RPMI8226 (cell line): Measurements from ENCODE around the gene DYNLT1.
"Not testable (repeated sequence)": the region's sequence is repeated elsewhere in the genome, so short reads cannot be mapped to it uniquely, and the experiment has no call there.

Experiments
- DNase-seq: peaks from one replicate; pipeline ENCODE4 v3.0.0-alpha.2; 2015

The DYNLT1 gene

GRCh38 chr6:158638324-158638854, 6.2 kb downstream of the DYNLT1 start:
- DNase-seq: no peak

DNA sequence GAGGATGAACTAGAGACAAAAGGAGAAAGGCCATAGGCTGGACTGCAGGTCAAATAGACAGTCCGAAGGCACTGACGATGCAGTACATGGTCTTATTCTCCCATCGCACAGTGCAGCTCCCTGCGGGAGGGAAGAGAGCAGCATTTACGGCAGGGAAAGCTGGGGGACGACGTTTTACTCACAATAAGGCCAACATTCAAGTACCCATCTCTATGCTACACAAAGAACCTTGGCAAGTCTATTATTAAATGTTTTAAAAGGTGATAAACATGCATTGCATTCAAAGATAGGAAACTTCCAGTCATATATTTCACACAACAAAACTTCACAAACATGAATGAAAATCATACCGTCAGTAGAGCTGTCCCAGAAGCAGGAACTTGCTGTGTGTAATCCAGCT, 7.8 kb downstream of the DYNLT1 start:
- DNase-seq: no peak

DNA sequence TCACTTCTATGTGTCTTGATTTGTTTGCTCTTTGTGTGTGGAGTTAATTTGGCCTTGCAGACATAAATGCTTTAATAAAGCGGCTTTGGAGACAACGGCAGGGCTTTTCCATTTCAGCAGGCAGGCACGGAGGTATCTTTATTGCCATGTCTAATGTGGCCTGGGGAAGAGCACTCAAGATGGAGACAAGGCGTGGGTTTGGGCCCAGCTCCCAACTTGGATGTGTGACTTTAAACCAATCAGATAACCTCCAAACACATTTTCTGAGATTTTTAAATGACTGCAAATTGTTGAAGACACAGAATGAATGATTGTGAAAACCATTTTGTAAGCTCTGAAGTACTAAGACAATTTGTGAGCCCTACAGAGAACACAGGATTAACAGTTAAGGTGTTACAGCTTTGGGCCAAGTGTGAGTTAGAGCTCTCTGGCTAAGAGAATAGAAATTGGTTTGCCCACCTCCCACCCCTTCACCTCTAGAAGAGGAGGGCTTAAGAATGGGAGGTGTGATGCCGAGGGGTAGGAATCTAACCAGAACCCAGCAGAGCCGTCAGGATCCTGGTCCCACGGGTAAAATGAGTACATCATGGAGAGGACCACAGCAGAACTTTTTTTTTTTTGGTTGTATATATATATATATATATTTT, 9.0 kb downstream of the DYNLT1 start:
- DNase-seq: no peak

DNA sequence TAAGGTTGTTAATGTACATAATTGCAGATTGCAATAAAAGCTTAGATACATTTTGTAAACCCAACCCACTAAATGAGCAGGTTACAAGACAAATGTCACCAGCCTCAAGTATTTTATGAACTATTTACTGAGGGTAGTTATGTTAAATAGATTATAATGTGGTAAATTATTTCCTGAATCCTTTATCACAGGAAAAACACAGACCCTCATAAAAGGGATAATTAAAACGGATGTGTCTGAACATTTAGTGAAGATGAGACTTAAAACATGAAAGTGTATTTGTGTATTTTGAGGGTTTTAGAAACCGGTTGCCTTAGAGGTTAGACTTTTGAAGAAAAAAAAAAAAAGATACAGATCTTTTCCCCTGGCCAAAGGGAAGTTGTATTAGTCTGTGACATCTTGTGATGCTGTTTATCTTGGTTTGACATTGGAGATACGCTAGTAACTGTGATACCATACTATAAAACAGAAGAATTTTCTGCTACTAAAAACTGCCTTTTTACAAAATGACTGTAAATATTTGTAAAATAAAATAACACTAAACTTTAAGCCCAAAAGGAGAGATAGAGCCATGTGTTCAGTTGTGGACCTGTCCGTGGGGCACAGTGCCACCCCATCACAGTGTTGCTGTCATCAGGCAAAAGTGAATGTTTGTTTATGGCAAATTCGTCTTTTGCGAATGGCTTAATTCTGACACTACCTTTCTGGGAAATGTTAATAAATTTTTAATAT, 9.7 kb downstream of the DYNLT1 start:
- DNase-seq: no peak

DNA sequence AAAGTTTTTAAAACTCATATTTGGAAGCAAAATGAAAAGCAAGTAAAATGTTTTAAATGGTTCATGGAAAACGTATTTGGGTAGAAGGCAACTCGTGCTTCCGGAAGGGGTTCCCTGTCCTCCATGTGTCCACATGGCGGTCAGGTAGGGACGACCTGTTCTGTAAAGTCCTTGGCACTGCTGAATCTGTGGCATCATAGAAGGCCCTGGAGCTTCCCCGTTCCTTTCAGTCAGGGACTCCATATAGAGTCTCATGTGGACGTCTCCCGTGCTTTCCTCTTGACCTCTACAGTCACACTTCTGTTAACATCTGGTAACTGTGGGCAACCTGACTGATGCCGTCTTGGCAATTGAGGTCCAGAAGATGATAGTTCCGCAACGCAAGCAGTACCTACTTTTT, 11.4 kb downstream of the DYNLT1 start:
- no peak for DNase-seq

DNA sequence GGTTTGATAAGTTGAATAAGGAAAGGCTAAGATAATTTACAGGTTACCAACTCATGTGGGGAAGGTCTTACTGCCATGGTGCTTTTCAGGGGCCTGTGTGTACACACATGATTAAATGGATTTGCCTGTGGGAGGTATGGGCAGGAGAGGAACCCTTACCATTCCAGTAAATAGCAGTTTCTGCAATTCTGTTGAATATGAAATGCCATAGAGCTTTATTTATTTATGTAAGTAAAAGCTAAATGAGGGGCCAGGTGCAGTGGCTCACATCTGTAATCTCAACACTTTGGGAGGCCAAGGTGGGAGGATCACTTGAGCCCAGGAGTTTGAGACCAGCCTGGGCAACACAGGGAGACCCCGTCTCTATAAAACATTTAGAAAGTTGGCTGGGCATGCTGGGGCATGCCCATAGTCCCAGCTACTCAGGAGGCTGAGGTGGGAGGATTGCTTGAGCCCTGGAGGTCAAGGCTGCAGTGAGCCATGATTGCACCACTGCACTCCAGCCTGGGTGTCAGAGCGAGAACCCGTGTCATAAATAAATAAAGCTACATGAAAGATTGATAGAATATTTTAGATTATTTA, 11.9 kb downstream of the DYNLT1 start:
- not testable (repeated sequence) for DNase-seq

GRCh38 chr6:158631678-158632537, 12.6 kb downstream of the DYNLT1 start:
- DNase-seq: no peak

- DNase-seq: no peak
Observed at GRCh38 chr6:158630938-158631616, 13.5 kb downstream of the DYNLT1 start.

DNA sequence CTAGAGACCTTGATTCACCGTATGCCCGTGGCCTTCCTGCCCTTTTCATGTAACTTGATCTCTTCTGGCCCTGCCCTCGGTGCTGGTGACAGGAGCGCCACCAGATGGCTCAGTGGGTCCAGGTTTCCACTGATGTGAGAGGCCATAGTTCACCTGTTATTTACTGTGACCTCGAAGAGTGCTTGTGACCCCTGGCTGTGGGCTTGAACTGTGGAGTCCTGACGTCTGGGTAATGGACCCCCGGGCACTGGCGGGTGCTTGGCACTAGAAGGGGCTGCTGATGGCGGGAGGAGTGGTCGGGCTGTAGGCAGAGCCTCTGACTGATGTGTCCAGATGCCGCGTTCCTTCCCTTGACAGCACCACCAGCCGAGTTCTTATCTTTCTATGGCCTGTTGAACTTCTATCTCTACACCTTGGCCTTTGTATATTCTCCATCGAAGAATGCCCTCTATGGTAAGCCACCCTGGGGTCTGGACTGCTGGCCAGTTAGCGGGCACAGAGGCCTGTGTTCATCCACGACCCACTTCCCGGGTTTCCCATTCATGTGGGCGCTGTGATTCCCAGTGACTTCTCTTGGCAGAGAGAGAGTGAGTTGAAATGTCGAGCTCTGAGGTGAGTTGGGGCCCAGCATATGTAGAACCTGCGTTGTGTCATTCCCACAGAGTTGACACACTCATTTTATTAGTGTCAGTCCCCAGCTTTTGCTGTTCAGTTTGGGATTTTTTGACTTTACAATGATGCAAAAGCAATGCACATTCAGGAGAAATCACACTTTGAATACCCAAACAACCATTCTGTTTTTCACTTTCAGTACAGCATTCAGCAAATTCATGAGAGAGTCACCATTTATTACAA, 14.9 kb downstream of the DYNLT1 start:
- no peak for DNase-seq

- DNase-seq: no peak
Observed at GRCh38 chr6:158628542-158628941, 16.0 kb downstream of the DYNLT1 start.

DNA sequence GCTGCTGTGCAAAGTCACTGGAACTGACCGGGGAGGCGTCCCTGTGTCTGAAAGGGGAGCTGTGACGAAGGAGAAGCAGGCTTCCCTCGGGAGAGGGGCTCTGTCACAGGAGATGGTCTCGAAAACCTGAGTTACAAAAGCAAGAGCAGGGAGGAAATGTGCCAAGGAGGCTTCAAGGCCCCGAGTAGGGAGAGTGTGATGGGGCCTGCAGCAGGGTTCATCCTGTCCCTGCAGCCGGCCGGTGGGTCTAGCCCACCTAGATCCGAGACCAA, 16.7 kb downstream of the DYNLT1 start:
- DNase-seq: no peak

DNA sequence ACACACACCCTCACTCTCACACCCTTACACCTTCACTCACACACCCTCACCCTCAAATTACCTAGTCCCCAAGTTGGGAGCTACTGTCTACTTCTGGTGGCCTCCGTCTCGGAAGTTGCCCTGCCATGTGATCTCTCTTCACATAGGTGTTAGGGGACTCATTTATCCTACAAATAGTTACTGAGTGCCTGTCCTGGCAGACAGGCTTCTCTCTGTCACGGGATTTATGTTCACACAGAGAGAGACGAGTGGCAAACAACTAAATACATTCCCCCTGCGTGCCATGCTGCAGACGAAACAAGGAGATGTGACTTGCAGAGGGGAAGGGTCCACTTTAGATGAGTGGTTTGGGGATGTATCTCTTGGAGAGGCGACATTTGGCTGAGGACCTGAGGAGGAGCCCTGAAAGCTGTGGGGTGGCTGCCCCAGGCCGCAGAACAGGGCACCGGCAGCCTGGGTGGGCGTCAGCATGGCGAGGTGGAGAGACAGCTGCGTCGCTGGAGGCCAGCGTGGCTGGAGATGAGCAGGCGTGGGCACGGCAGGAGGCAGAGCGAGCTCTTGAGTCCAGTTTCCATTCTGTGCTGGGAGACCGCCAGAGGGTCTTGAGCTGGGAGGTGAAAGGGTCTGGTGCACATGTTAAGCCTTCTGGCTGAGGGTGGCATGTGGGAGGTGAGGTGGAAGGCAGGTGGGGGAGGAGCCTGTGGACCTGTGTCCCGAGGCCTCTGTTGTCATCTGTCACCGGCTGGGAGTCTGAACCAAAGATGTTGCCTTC, 17.2 kb downstream of the DYNLT1 start:
- DNase-seq: no peak

GRCh38 chr6:158626360-158627167, 18.0 kb downstream of the DYNLT1 start:
- DNase-seq: no peak

DNA sequence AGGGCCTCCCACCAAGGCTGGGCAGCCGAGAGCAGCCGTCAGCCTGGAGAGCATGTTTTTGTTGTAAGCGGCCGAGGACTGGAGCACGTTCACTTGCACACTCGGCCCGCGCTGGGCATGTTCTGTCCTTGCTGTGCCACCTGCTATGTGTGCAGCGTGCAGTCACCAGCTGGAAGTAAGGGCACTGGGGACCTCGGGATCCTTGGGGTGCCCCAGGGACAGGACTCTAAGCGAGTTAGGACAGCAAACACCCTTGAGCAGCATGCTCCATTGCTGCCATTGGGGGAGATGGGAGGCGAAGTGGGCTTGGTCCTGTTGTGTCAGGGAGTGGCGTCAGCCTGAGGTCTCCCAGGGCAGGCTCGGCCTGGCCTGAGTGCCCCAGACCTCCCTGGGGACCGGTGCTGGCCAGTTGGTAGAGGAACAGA, 18.6 kb downstream of the DYNLT1 start:
- no peak for DNase-seq

DNA sequence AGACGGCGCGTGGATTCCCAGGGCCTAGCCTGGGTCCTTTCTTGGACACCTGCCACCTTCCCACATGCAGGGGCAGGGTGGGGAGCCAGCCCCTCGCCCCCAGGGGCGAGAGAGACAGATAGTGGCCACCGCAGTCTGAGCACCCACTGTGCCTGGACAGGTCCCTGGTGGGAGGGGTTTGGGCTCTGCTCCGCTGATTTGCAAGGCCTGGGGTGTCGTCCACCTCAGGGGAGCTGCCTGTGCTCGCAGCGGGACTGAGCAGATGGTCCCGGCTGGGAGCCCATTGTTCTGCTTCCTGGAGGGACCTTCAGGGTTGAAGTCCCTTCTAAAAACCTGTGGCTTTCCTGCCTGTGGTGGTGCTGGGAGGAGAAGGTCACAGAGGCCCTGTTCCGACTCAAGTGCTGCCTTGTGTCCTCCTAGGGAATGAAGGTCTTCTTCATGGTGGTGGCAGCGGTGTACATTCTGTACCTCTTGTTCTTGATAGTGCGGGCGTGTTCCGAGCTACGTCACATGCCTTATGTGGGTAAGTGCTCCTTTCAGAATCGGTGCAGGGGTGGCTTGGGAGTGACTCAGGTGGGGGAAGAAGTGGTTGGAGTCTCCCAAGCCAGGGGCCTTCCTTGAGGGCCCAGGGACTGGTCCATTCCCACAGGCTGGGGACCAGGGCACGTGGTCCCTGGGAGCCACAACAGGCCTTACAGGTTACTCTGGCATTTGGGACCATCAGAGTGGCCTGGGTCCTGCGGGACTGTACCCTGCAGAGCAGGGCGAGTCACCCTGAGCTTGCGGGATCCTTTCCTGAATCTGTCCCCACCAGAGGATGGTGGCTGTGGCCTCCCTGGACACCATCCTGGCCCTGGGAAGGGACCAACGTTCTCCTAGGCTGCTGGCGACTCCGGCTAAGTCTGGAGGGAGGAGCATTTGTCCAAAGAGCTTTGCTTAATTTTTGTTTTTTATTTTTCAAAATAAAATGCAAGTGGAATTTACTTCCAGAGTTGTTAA, 19.6 kb downstream of the DYNLT1 start:
- no peak for DNase-seq

GRCh38 chr6:158622545-158623190, 21.9 kb downstream of the DYNLT1 start:
- no peak for DNase-seq

GRCh38 chr6:158621694-158622544, 22.6 kb downstream of the DYNLT1 start:
- no peak for DNase-seq
